Body of pancreas (tissue), 4 donors: Measurements from ENCODE around the gene NEGR1.

ENCODE experiments used
- POLR2A ChIP-seq, 3 donors: fragments of 450-650 bp; IDR thresholded peaks; one replicate each; pipeline ENCODE4 v1.6.1; 2016; ENCODE audit warnings: antibody characterized with exemption in 3 of 3, mild to moderate bottlenecking in 2 of 3
- TF ChIP-seq, protein P1 (sequence below), 7 experiments: fragments of 450-650 bp in 4 of 7; fragments of 200-600 bp in 3 of 7; sonication (generic) in 3 of 7; IDR thresholded peaks; one replicate each; pipeline ENCODE4 v1.5.1; 2016 to 2019; ENCODE audit warnings: antibody characterized with exemption in 7 of 7

DNA sequence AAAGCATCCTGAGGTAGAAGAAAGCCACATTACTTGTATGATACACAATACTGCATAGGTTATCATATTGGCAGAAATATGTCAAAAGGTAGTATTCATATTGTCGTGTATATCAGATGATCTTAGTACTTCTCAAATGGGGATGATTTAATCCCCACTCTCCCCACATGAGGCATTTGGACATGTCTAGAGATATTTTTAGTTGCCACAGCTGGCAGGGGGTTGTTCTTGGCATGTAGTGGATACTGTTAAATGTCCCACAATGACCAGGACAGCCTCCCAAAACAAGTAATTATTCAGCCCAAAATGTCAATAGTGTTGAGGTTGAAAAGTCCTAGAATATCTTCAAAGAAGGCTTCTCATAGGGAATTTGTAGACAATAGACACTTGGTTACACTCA is 162.8 kb downstream of the NEGR1 start:
- TF ChIP-seq POLR2A (IDR thresholded peaks at IDR 0.05), result no peak
- TF ChIP-seq, protein P1, sequence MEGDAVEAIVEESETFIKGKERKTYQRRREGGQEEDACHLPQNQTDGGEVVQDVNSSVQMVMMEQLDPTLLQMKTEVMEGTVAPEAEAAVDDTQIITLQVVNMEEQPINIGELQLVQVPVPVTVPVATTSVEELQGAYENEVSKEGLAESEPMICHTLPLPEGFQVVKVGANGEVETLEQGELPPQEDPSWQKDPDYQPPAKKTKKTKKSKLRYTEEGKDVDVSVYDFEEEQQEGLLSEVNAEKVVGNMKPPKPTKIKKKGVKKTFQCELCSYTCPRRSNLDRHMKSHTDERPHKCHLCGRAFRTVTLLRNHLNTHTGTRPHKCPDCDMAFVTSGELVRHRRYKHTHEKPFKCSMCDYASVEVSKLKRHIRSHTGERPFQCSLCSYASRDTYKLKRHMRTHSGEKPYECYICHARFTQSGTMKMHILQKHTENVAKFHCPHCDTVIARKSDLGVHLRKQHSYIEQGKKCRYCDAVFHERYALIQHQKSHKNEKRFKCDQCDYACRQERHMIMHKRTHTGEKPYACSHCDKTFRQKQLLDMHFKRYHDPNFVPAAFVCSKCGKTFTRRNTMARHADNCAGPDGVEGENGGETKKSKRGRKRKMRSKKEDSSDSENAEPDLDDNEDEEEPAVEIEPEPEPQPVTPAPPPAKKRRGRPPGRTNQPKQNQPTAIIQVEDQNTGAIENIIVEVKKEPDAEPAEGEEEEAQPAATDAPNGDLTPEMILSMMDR (IDR thresholded peaks at IDR 0.05), result no peak
